Measurements from ENCODE around the gene SH3RF3. TPM values are rescaled to one million over a fixed set of nuclear protein-coding genes. Genes with fewer than 3 reads are reported as not detected.
A peak's percentile ranks its signal among the peaks of the same experiment; 100 is the strongest.

SH3RF3 gene
- total RNA-seq, 1 experiment from 2014 or later = not detected

- ATAC-seq (no peak), DNase-seq (ENCODE audit: low read depth, low spot score) (no peak)
- ChIA-PET POLR2A (no interaction called here), RAD21 (ENCODE audit: low non-redundant PET in 1 of 2, low total read pairs in 2 of 2, uncharacterized antibody in 2 of 2, unreplicated experiment in 2 of 2) (no interaction called here), CTCF (interaction anchor here (2.0 kb wide), 1 partner anchor 8 kb away, joined by 5 read pairs; no protein-coding TSS in a partner anchor)
- TF ChIP-seq RAD21 (IDR thresholded peaks at IDR 0.05; ENCODE audit: low read depth) = no peak
- TF ChIP-seq, protein P1, sequence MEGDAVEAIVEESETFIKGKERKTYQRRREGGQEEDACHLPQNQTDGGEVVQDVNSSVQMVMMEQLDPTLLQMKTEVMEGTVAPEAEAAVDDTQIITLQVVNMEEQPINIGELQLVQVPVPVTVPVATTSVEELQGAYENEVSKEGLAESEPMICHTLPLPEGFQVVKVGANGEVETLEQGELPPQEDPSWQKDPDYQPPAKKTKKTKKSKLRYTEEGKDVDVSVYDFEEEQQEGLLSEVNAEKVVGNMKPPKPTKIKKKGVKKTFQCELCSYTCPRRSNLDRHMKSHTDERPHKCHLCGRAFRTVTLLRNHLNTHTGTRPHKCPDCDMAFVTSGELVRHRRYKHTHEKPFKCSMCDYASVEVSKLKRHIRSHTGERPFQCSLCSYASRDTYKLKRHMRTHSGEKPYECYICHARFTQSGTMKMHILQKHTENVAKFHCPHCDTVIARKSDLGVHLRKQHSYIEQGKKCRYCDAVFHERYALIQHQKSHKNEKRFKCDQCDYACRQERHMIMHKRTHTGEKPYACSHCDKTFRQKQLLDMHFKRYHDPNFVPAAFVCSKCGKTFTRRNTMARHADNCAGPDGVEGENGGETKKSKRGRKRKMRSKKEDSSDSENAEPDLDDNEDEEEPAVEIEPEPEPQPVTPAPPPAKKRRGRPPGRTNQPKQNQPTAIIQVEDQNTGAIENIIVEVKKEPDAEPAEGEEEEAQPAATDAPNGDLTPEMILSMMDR (IDR thresholded peaks at IDR 0.05 in 2 of 3, conservative IDR thresholded peaks at IDR 0.05 in 1 of 3; ENCODE audit: borderline replicate concordance in 1 of 3, insufficient read depth in 1 of 3, low read depth in 2 of 3, low read length in 2 of 3) = no peak
- no peak for TF ChIP-seq POLR2A (IDR thresholded peaks at IDR 0.05; ENCODE audit: borderline replicate concordance, extremely low read depth, insufficient read depth, insufficient read length)
- no peak for TF ChIP-seq EGR1 (IDR thresholded peaks at IDR 0.05; ENCODE audit: low read depth)
- no peak for TF ChIP-seq ZNF274 (IDR thresholded peaks at IDR 0.05; ENCODE audit: low read depth, low read length)
- TF ChIP-seq, protein P2, sequence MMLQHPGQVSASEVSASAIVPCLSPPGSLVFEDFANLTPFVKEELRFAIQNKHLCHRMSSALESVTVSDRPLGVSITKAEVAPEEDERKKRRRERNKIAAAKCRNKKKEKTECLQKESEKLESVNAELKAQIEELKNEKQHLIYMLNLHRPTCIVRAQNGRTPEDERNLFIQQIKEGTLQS (IDR thresholded peaks at IDR 0.05) = no peak
- TF ChIP-seq FOSL1 (IDR thresholded peaks at IDR 0.05; ENCODE audit: low read depth) = no peak
- no peak for TF ChIP-seq YY1 (IDR thresholded peaks at IDR 0.05; ENCODE audit: extremely low read depth, insufficient replicate concordance, low read depth, low read length)
- no peak overlapping the region for H3K4me2 ChIP-seq (ENCODE audit: low read length)
- peaks cover 12% of the 10 kb centered on the region for H3K27me3 ChIP-seq (ENCODE audit: insufficient read depth, low read length)
- H3K4me3 ChIP-seq (replicated peaks in 1 of 2; ENCODE audit: low read depth in 1 of 2, low read length in 2 of 2) = no peak overlapping the region
- no peaks in the 10 kb centered on the region for H3K9me3 ChIP-seq (ENCODE audit: control insufficient read depth in 1 of 2, insufficient read depth in 1 of 2, low read depth in 1 of 2, low read length in 2 of 2)
- no peaks in the 10 kb centered on the region for H4K20me1 ChIP-seq (ENCODE audit: insufficient read depth)
- H3K79me2 ChIP-seq (ENCODE audit: insufficient read depth, low read length) = no peaks in the 10 kb centered on the region
- no peak overlapping the region for H3K9ac ChIP-seq (ENCODE audit: low read length)
- BruUV-seq (replicated peaks) = no TSS peak
- H3K27ac ChIP-seq (ENCODE audit: low read depth, low read length) = no peak overlapping the region
- H3K9me2 ChIP-seq (ENCODE audit: insufficient read depth) = no peaks in the 10 kb centered on the region
- H3K4me1 ChIP-seq (ENCODE audit: control insufficient read depth in 1 of 2, insufficient read depth in 2 of 2, low read length in 2 of 2) = peaks cover 8 to 10% of the 10 kb centered on the region in 2 experiments; a peak in 3 of 4 replicates
- no peaks in the 10 kb centered on the region for H3K36me3 ChIP-seq (ENCODE audit: control insufficient read depth in 1 of 2, insufficient read depth in 2 of 2, low read length in 2 of 2)
- H2AFZ ChIP-seq (ENCODE audit: low read depth, low read length, poor library complexity, severe bottlenecking) = no peak overlapping the region
- intact Hi-C loops (cut with micrococcal nuclease) = no loop called here
Observed at GRCh38 chr2:109215866-109216265, 86.9 kb downstream of the SH3RF3 start.

DNA sequence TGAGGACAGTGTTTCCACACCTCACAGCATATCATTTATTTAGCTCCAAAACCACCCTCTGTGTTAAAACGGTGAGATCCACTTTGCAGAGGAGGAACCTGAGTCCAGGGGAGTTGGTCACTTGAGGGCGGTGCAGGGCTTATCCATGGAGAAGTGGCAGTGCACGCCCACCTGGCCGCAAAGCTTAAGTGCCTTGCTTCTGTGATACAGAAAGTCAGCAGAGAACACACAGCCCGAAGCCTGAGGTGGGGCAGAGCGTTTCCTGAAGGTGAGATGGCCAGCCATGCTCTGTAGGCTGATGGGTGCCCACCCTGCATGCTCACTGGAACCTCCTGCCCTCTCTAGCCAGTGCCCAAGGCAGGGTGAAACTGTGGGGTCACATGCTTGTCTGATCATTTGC lies 87.3 kb downstream of the SH3RF3 start:
- no peaks in the 10 kb centered on the region for H3K9me3 ChIP-seq (ENCODE audit: control insufficient read depth in 1 of 2, insufficient read depth in 1 of 2, low read depth in 1 of 2, low read length in 2 of 2)
- H3K36me3 ChIP-seq (ENCODE audit: control insufficient read depth in 1 of 2, insufficient read depth in 2 of 2, low read length in 2 of 2) = no peaks in the 10 kb centered on the region
- H3K4me1 ChIP-seq (ENCODE audit: control insufficient read depth in 1 of 2, insufficient read depth in 2 of 2, low read length in 2 of 2) = peaks cover 8 to 10% of the 10 kb centered on the region in 2 experiments; a peak in 3 of 4 replicates
- ChIA-PET POLR2A (no interaction called here), CTCF (no interaction called here), RAD21 (ENCODE audit: low non-redundant PET in 1 of 2, low total read pairs in 2 of 2, uncharacterized antibody in 2 of 2, unreplicated experiment in 2 of 2) (no interaction called here)
- DNase-seq (ENCODE audit: low read depth, low spot score) = no peak
- H3K9ac ChIP-seq (ENCODE audit: low read length) = no peak overlapping the region
- H3K27ac ChIP-seq (ENCODE audit: low read depth, low read length) = no peak overlapping the region
- no peak overlapping the region for H3K4me2 ChIP-seq (ENCODE audit: low read length)
- H3K4me3 ChIP-seq (replicated peaks in 1 of 2; ENCODE audit: low read depth in 1 of 2, low read length in 2 of 2) = no peak overlapping the region
- H4K20me1 ChIP-seq (ENCODE audit: insufficient read depth) = no peaks in the 10 kb centered on the region
- H3K79me2 ChIP-seq (ENCODE audit: insufficient read depth, low read length) = no peaks in the 10 kb centered on the region
- TF ChIP-seq RAD21 (IDR thresholded peaks at IDR 0.05; ENCODE audit: low read depth) (peak; percentile 43), EZH2phosphoT487 (IDR thresholded peaks at IDR 0.05; ENCODE audit: borderline replicate concordance) (no peak), FOSL1 (IDR thresholded peaks at IDR 0.05; ENCODE audit: low read depth) (no peak), ELF1 (IDR thresholded peaks at IDR 0.05; ENCODE audit: borderline replicate concordance, low read depth) (no peak), POLR2AphosphoS5 (IDR thresholded peaks at IDR 0.05; ENCODE audit: low read depth, low read length) (no peak), SIN3A (IDR thresholded peaks at IDR 0.05; ENCODE audit: low read depth) (no peak)
- TF ChIP-seq, protein P3, sequence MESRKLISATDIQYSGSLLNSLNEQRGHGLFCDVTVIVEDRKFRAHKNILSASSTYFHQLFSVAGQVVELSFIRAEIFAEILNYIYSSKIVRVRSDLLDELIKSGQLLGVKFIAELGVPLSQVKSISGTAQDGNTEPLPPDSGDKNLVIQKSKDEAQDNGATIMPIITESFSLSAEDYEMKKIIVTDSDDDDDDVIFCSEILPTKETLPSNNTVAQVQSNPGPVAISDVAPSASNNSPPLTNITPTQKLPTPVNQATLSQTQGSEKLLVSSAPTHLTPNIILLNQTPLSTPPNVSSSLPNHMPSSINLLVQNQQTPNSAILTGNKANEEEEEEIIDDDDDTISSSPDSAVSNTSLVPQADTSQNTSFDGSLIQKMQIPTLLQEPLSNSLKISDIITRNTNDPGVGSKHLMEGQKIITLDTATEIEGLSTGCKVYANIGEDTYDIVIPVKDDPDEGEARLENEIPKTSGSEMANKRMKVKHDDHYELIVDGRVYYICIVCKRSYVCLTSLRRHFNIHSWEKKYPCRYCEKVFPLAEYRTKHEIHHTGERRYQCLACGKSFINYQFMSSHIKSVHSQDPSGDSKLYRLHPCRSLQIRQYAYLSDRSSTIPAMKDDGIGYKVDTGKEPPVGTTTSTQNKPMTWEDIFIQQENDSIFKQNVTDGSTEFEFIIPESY (IDR thresholded peaks at IDR 0.05; ENCODE audit: extremely low read depth, insufficient replicate concordance, low read length) = no peak
- TF ChIP-seq, protein P1 (IDR thresholded peaks at IDR 0.05 in 2 of 3, conservative IDR thresholded peaks at IDR 0.05 in 1 of 3; ENCODE audit: borderline replicate concordance in 1 of 3, insufficient read depth in 1 of 3, low read depth in 2 of 3, low read length in 2 of 3) = no peak
- no peak for ATAC-seq
- peaks cover 12% of the 10 kb centered on the region for H3K27me3 ChIP-seq (ENCODE audit: insufficient read depth, low read length)
- H3K9me2 ChIP-seq (ENCODE audit: insufficient read depth) = no peaks in the 10 kb centered on the region
- H2AFZ ChIP-seq (ENCODE audit: low read depth, low read length, poor library complexity, severe bottlenecking) = no peak overlapping the region
- intact Hi-C loops (cut with micrococcal nuclease) = no loop called here
- no TSS peak for BruUV-seq (replicated peaks)

Data from HCT116 (cell line).